KMS-11 (cell line): ENCODE data around the gene OXNAD1.
A peak's percentile ranks its signal among the peaks of the same experiment; 100 is the strongest.

ENCODE experiments used
- H2AFZ ChIP-seq: fragments of 200-600 bp; sonication (generic); 2 replicates; pipeline ENCODE4 v1.6.1; 2016; ENCODE audit warnings: antibody characterized with exemption, mixed run types, low read depth
- H3K27ac ChIP-seq: fragments of 200-600 bp; sonication (generic); 2 replicates; pipeline ENCODE4 v1.6.1; 2016; ENCODE audit warnings: mild to moderate bottlenecking, mixed run types
- H3K27me3 ChIP-seq: fragments of 200-600 bp; sonication (generic); 2 replicates; pipeline ENCODE4 v1.6.1; 2017; ENCODE audit warnings: mild to moderate bottlenecking, low read depth, mixed run types, moderate library complexity; ENCODE audit not compliant: insufficient read depth
- H3K36me3 ChIP-seq: fragments of 200-600 bp; sonication (generic); 2 replicates; pipeline ENCODE4 v1.6.1; 2017; ENCODE audit warnings: mild to moderate bottlenecking, mixed run types; ENCODE audit not compliant: insufficient read depth
- H3K4me1 ChIP-seq: fragments of 200-600 bp; sonication (generic); 2 replicates; pipeline ENCODE4 v1.6.1; 2016; ENCODE audit warnings: mild to moderate bottlenecking, low read depth, mixed run types; ENCODE audit not compliant: poor library complexity, severe bottlenecking
- H3K4me2 ChIP-seq: fragments of 200-600 bp; sonication (generic); 2 replicates; pipeline ENCODE4 v1.7.0; 2016; ENCODE audit warnings: mild to moderate bottlenecking, mixed run types
- H3K4me3 ChIP-seq: fragments of 200-600 bp; sonication (generic); IDR thresholded peaks from 2 replicates; pipeline ENCODE4 v1.6.1; 2017; ENCODE audit warnings: low read depth, low read length, mixed read lengths; ENCODE audit not compliant: insufficient read depth
- H3K79me2 ChIP-seq: fragments of 200-600 bp; sonication (generic); 2 replicates; pipeline ENCODE4 v1.6.1; 2016; ENCODE audit warnings: low read depth, mixed run types; ENCODE audit not compliant: insufficient read depth
- H3K9ac ChIP-seq: fragments of 200-600 bp; sonication (generic); 2 replicates; pipeline ENCODE4 v1.6.1; 2016; ENCODE audit warnings: mild to moderate bottlenecking, mixed run types
- H4K20me1 ChIP-seq: fragments of 200-600 bp; sonication (generic); 2 replicates; pipeline ENCODE4 v1.6.1; 2016; ENCODE audit warnings: mild to moderate bottlenecking, mixed run types; ENCODE audit not compliant: insufficient read depth
- TF ChIP-seq, protein P1 (sequence below): fragments of 200-600 bp; sonication (generic); conservative IDR thresholded peaks from 2 replicates; pipeline ENCODE4 v1.6.1; 2017; ENCODE audit warnings: low read depth, mild to moderate bottlenecking, antibody characterized with exemption, low read length, moderate library complexity, mixed read lengths

The OXNAD1 gene

DNA sequence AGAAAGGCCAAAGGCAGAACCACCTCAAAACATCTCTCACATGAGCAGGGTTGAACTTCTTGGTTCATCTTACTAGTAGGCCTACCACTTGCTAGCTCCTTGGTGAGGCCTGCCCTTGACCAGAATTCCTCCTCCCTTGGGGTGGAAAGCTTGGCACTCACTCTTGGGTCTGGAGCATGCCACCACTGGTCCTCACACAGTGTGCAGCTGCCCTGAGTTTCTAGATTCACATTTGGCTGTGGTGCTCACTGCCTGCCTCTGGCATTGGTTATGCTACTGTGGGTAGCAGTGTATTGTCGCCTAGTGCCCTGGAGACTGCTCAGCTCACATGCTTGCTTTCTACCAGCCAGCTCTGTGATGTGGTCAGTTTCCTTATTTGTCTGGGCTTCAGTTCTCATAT, 23.7 kb downstream of the OXNAD1 start:
- H3K27me3 ChIP-seq: no peaks in the 10 kb centered on the region
- H4K20me1 ChIP-seq: no peaks in the 10 kb centered on the region
- H3K4me1 ChIP-seq: peaks cover 77% of the 10 kb centered on the region
- TF ChIP-seq, protein P1, sequence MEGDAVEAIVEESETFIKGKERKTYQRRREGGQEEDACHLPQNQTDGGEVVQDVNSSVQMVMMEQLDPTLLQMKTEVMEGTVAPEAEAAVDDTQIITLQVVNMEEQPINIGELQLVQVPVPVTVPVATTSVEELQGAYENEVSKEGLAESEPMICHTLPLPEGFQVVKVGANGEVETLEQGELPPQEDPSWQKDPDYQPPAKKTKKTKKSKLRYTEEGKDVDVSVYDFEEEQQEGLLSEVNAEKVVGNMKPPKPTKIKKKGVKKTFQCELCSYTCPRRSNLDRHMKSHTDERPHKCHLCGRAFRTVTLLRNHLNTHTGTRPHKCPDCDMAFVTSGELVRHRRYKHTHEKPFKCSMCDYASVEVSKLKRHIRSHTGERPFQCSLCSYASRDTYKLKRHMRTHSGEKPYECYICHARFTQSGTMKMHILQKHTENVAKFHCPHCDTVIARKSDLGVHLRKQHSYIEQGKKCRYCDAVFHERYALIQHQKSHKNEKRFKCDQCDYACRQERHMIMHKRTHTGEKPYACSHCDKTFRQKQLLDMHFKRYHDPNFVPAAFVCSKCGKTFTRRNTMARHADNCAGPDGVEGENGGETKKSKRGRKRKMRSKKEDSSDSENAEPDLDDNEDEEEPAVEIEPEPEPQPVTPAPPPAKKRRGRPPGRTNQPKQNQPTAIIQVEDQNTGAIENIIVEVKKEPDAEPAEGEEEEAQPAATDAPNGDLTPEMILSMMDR: no peak
- no peak overlapping the region for H2AFZ ChIP-seq
- H3K4me2 ChIP-seq: peak overlapping the region; percentile 84
- no peak overlapping the region for H3K9ac ChIP-seq
- no peak overlapping the region; the same call in 1 of the 2 replicates for H3K27ac ChIP-seq
- H3K36me3 ChIP-seq: no peaks in the 10 kb centered on the region
- H3K79me2 ChIP-seq: no peaks in the 10 kb centered on the region; the same call in 1 of the 2 replicates
- no peak overlapping the region for H3K4me3 ChIP-seq

DNA sequence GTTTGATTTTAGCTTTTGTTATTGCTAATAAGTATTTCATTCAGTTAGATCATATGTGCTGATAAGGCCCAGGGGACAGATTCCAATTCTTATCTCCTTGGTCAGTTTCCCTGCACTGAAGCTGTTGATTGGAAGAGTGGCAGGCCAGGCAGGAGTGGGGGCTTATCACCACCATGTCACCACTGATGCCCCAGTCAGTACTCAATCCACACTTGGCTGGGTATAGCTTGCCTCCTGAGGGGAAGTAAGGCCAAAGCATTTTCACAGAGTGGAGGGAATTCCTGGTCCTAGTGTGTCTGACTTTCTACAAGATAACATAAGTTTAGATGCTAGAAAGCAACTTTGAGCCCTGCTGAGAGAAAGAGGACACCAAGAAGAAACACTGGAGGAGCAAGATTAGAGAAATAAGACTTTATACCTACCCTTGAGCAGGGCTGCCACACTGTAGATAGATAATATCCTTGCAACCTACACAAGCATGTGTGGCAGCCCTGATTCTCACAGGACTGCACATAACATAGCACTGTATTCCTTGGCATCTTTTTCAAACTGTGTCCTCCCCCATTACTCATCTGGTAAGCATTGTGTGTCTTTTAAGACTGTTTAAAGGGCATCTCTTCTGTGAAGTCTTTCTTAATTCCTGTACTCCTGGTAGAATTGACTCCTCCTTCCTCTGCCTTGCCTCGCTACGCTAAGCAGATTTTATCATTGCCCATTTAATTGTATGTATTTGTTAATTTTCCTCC, 24.3 kb downstream of the OXNAD1 start:
- Histone ChIP-seq H3K4me3 (no peak overlapping the region), H3K36me3 (no peaks in the 10 kb centered on the region), H3K27ac (no peak overlapping the region), H3K9ac (no peak overlapping the region), H4K20me1 (no peaks in the 10 kb centered on the region), H3K4me2 (no peak overlapping the region; the same call in 1 of the 2 replicates), H3K79me2 (no peaks in the 10 kb centered on the region; the same call in 1 of the 2 replicates), H2AFZ (no peak overlapping the region), H3K27me3 (no peaks in the 10 kb centered on the region), H3K4me1 (peaks cover 77% of the 10 kb centered on the region)
- TF ChIP-seq, protein P1: no peak

DNA sequence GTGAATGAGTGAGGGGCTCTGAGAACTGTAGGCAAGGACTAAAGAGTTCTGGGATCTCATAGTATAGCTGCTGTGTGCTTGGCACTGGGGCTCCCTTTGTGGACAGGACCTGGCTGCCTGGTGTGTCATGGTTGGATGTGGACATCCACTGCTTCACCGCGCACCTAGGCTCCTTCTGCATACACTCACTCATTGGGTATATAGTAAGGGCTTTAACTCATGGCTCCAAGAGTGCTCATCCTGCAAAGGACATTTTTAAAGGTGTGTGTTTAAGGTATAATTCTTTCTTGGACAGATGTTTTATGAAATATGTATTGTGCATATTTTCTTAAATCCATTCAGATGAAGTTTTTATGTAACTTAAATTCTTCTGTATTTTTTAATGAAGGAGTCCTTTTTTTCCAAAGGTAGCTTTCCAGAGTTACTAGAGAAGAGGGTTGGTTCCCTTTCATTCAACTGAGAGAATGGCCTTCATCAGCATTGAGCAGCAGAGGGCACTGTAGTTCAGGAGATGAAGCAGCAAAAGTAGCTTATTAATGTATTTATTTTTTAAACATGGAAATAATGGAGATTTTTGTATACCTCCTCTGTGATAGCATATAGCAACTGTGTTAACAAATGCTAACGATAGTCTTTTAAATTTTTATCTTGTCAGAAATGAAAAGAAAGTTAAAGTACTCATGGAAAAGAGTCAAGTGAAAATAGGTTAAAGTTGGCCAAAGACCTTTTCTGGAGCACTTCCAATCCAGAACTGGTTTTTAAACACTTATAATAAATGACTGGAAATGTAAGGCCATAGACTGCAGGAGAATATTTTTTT, 25.2 kb downstream of the OXNAD1 start:
- Histone ChIP-seq H3K4me3 (no peak overlapping the region), H3K27ac (peak overlapping the region; percentile 28; the same call in 1 of the 2 replicates), H3K36me3 (no peaks in the 10 kb centered on the region), H3K79me2 (no peaks in the 10 kb centered on the region; the same call in 1 of the 2 replicates), H3K4me1 (peaks cover 68% of the 10 kb centered on the region), H3K9ac (no peak overlapping the region), H3K4me2 (peak overlapping the region; percentile 51), H3K27me3 (no peaks in the 10 kb centered on the region), H2AFZ (no peak overlapping the region), H4K20me1 (no peaks in the 10 kb centered on the region)
- TF ChIP-seq, protein P1: peak; percentile 64

- H3K79me2 ChIP-seq: no peaks in the 10 kb centered on the region; the same call in 1 of the 2 replicates
- TF ChIP-seq, protein P1: no peak
- H3K9ac ChIP-seq: no peak overlapping the region
- peaks cover 62% of the 10 kb centered on the region for H3K4me1 ChIP-seq
- no peak overlapping the region for H3K4me3 ChIP-seq
- no peaks in the 10 kb centered on the region for H3K27me3 ChIP-seq
- H3K4me2 ChIP-seq: peak overlapping the region; percentile 51
- H3K36me3 ChIP-seq: no peaks in the 10 kb centered on the region
- H4K20me1 ChIP-seq: no peaks in the 10 kb centered on the region
- no peak overlapping the region for H2AFZ ChIP-seq
- peak overlapping the region; percentile 28; the same call in 1 of the 2 replicates for H3K27ac ChIP-seq
These were observed 25.8 kb downstream of the OXNAD1 start for GRCh38 chr3:16290827-16291196.
